Measurements from ENCODE around the gene DCHS2.
"Not testable (repeated sequence)": the region's sequence is repeated elsewhere in the genome, so short reads cannot be mapped to it uniquely, and the experiment has no call there.

GRCh38 chr4:154217384-154217783, 274.2 kb downstream of the DCHS2 start:
- not testable (repeated sequence) for TF ChIP-seq CTCF (IDR thresholded peaks at IDR 0.05); ZFX (IDR thresholded peaks at IDR 0.05; ENCODE audit: borderline replicate concordance)
